ENCODE data around the gene DMXL1. TPM values are rescaled to one million over a fixed set of nuclear protein-coding genes. Genes with fewer than 3 reads are reported as not detected.
"Not testable (repeated sequence)": the region's sequence is repeated elsewhere in the genome, so short reads cannot be mapped to it uniquely, and the experiment has no call there.

The DMXL1 gene
- total RNA-seq, 1 donor from 2014 or later: 35.0 TPM

GRCh38 chr5:119179857-119180641, 109.2 kb downstream of the DMXL1 start:
- DNase-seq (ENCODE audit: low spot score): no peak

GRCh38 chr5:119185512-119185911, 114.6 kb downstream of the DMXL1 start:
- H3K4me1 Mint-ChIP-seq (ENCODE audit: low read depth); H3K27me3 Mint-ChIP-seq (ENCODE audit: low read depth); H3K27ac Mint-ChIP-seq (ENCODE audit: unreplicated experiment); H3K9me3 Mint-ChIP-seq (ENCODE audit: low read depth); H3K4me3 Mint-ChIP-seq (ENCODE audit: unreplicated experiment); DNase-seq (ENCODE audit: low spot score); H3K36me3 Mint-ChIP-seq (ENCODE audit: low read depth): not testable (repeated sequence)

More at GRCh38 chr5:119179857-119180641, 109.2 kb downstream of the DMXL1 start:
- Mint-ChIP-seq H3K27me3 (ENCODE audit: low read depth) (no peaks in the 10 kb centered on the region), H3K4me1 (ENCODE audit: low read depth) (no peaks in the 10 kb centered on the region), H3K4me3 (ENCODE audit: unreplicated experiment) (no peak overlapping the region), H3K9me3 (ENCODE audit: low read depth) (no peaks in the 10 kb centered on the region), H3K36me3 (ENCODE audit: low read depth) (peaks cover 4% of the 10 kb centered on the region), H3K27ac (ENCODE audit: unreplicated experiment) (no peak overlapping the region)
- TF ChIP-seq CTCF (IDR thresholded peaks at IDR 0.05): no peak

- no peak for TF ChIP-seq CTCF (IDR thresholded peaks at IDR 0.05)
- no peak overlapping the region for H3K27ac Mint-ChIP-seq (ENCODE audit: unreplicated experiment)
- H3K27me3 Mint-ChIP-seq (ENCODE audit: low read depth): no peaks in the 10 kb centered on the region
- H3K4me1 Mint-ChIP-seq (ENCODE audit: low read depth): peaks cover 5% of the 10 kb centered on the region
- no peak for DNase-seq (ENCODE audit: low spot score)
- H3K4me3 Mint-ChIP-seq (ENCODE audit: unreplicated experiment): no peak overlapping the region
- peaks cover 12% of the 10 kb centered on the region for H3K36me3 Mint-ChIP-seq (ENCODE audit: low read depth)
- no peaks in the 10 kb centered on the region for H3K9me3 Mint-ChIP-seq (ENCODE audit: low read depth)
These were observed 117.1 kb downstream of the DMXL1 start for GRCh38 chr5:119187776-119188529.

GRCh38 chr5:119190470-119191095, 119.7 kb downstream of the DMXL1 start:
- no peak for DNase-seq (ENCODE audit: low spot score)
- Mint-ChIP-seq H3K27ac (ENCODE audit: unreplicated experiment) (no peak overlapping the region), H3K36me3 (ENCODE audit: low read depth) (peaks cover 12% of the 10 kb centered on the region), H3K9me3 (ENCODE audit: low read depth) (no peaks in the 10 kb centered on the region), H3K4me3 (ENCODE audit: unreplicated experiment) (no peak overlapping the region), H3K4me1 (ENCODE audit: low read depth) (peaks cover 5% of the 10 kb centered on the region), H3K27me3 (ENCODE audit: low read depth) (no peaks in the 10 kb centered on the region)
- no peak for TF ChIP-seq CTCF (IDR thresholded peaks at IDR 0.05)

GRCh38 chr5:119191944-119192343, 121.1 kb downstream of the DMXL1 start:
- no peak for TF ChIP-seq CTCF (IDR thresholded peaks at IDR 0.05)
- Mint-ChIP-seq H3K36me3 (ENCODE audit: low read depth) (peaks cover 16% of the 10 kb centered on the region), H3K27ac (ENCODE audit: unreplicated experiment) (no peak overlapping the region), H3K9me3 (ENCODE audit: low read depth) (no peaks in the 10 kb centered on the region), H3K4me3 (ENCODE audit: unreplicated experiment) (no peak overlapping the region), H3K27me3 (ENCODE audit: low read depth) (no peaks in the 10 kb centered on the region), H3K4me1 (ENCODE audit: low read depth) (peaks cover 5% of the 10 kb centered on the region)
- DNase-seq (ENCODE audit: low spot score): no peak

All from chondrocyte (in vitro differentiated cells).